ENCODE results near the gene IL1R2. TPM values are rescaled to one million over a fixed set of nuclear protein-coding genes. Genes with fewer than 3 reads are reported as not detected.
"Not testable (repeated sequence)": the region's sequence is repeated elsewhere in the genome, so short reads cannot be mapped to it uniquely, and the experiment has no call there.

Gene IL1R2
- total and polyA plus RNA-seq, 2 of the 13 experiments (the other 11 are each of a cell fraction or from before 2014, with no cell fraction given): 3.6 to 7.3 TPM

GRCh38 chr2:102001767-102002142, 10.0 kb downstream of the IL1R2 start (continued):
- no peak for TF ChIP-seq ZNF557 (CRISPR knock-in tag; IDR thresholded peaks at IDR 0.05)
- TF ChIP-seq MTERF4 (CRISPR knock-in tag; IDR thresholded peaks at IDR 0.05): no peak
- TF ChIP-seq NCOR1 (IDR thresholded peaks at IDR 0.05; ENCODE audit: borderline replicate concordance, low read length): no peak
- no peak for TF ChIP-seq ZNF333 (CRISPR knock-in tag; IDR thresholded peaks at IDR 0.05; ENCODE audit: borderline replicate concordance)

GRCh38 chr2:102002228-102002627, 10.5 kb downstream of the IL1R2 start:
- no peak for TF ChIP-seq SP140L (CRISPR knock-in tag; IDR thresholded peaks at IDR 0.05; ENCODE audit: borderline replicate concordance)
- TF ChIP-seq SKI (IDR thresholded peaks at IDR 0.05; ENCODE audit: partially characterized antibody): peak; percentile 97
- BruUV-seq (replicated peaks): no TSS peak

GRCh38 chr2:102002909-102003308, 11.1 kb downstream of the IL1R2 start:
- intact Hi-C loops (cut with micrococcal nuclease; ENCODE audit: unreplicated experiment): loop anchor here (5.0 kb wide), 1 partner anchor 354 kb away; the partner anchor contains the start of gene IL18R1
- ATAC-seq; in situ Hi-C loops (cut with HindIII; ENCODE audit: extremely low pct_ligation_motif_present, low pct_unique_long_range_greater_than_20kb): not testable (repeated sequence)
- TF ChIP-seq SKI (IDR thresholded peaks at IDR 0.05; ENCODE audit: partially characterized antibody) (peak; percentile 98), ATM (IDR thresholded peaks at IDR 0.05; ENCODE audit: borderline replicate concordance) (peak; percentile 64; the same call in 1 of the 2 replicates), NBN (conservative IDR thresholded peaks at IDR 0.05) (0 out of 2 replicates have a peak, but pooled peaks have one; percentile 10)

More at GRCh38 chr2:102002228-102002627, 10.5 kb downstream of the IL1R2 start:
- H3K9ac ChIP-seq (ENCODE audit: insufficient read depth, low read depth, low read length): no peak overlapping the region
- CTCF ChIA-PET (ENCODE audit: low intra/inter-chr PET ratio, low total read pairs): no interaction called here
- no peaks in the 10 kb centered on the region for H3K79me2 ChIP-seq (ENCODE audit: insufficient read depth, low read length)
- H4K20me1 ChIP-seq (ENCODE audit: insufficient read depth, low read length): no peaks in the 10 kb centered on the region
- ATAC-seq (no peak), DNase-seq (ENCODE audit: low spot score) (no peak), FAIRE-seq (no peak)
- H3K27me3 ChIP-seq (ENCODE audit: control insufficient read depth in 1 of 2, insufficient read depth in 2 of 2, low read length in 2 of 2): no peaks in the 10 kb centered on the region; a peak in 1 of 5 replicates
- H3K9me3 ChIP-seq (ENCODE audit: low read length): no peaks in the 10 kb centered on the region
- 78% methylated on average over 3 of the region's 3 CpGs for WGBS (ENCODE audit: low lambda C conversion rate)
- H2AFZ ChIP-seq (ENCODE audit: low read length): no peak overlapping the region
- POLR2A ChIA-PET: no interaction called here
- no peak overlapping the region for H3K27ac ChIP-seq (ENCODE audit: extremely low read length, insufficient read depth, low read length)
- peaks cover 50% of the 10 kb centered on the region for H3K4me1 ChIP-seq (ENCODE audit: insufficient read depth, low read length)
- H3K36me3 ChIP-seq (replicated peaks in 1 of 2; ENCODE audit: control insufficient read depth in 1 of 2, insufficient read depth in 2 of 2, low read length in 2 of 2): no peaks in the 10 kb centered on the region
- H3K4me2 ChIP-seq (ENCODE audit: low read depth, low read length): no peak overlapping the region
- in situ Hi-C loops (cut with HindIII; ENCODE audit: extremely low pct_ligation_motif_present, low pct_unique_long_range_greater_than_20kb): no loop called here
- intact Hi-C loops (cut with micrococcal nuclease; ENCODE audit: unreplicated experiment): loop anchor here (5.0 kb wide), 1 partner anchor 355 kb away; the partner anchor contains the start of gene IL18R1
- no peak overlapping the region for H3K4me3 ChIP-seq (replicated peaks in 1 of 3; ENCODE audit: insufficient read depth in 1 of 3, low read depth in 2 of 3, low read length in 3 of 3)

More at GRCh38 chr2:102002909-102003308, 11.1 kb downstream of the IL1R2 start:
- WGBS (ENCODE audit: low lambda C conversion rate): 91% methylated on average over 3 of the region's 3 CpGs
- H4K20me1 ChIP-seq (ENCODE audit: insufficient read depth, low read length); H3K27ac ChIP-seq (ENCODE audit: extremely low read length, insufficient read depth, low read length); H3K9me3 ChIP-seq (ENCODE audit: low read length); DNase-seq (ENCODE audit: low spot score); BruUV-seq (replicated peaks); H3K4me2 ChIP-seq (ENCODE audit: low read depth, low read length); H3K36me3 ChIP-seq (replicated peaks in 1 of 2; ENCODE audit: control insufficient read depth in 1 of 2, insufficient read depth in 2 of 2, low read length in 2 of 2); H2AFZ ChIP-seq (ENCODE audit: low read length); H3K79me2 ChIP-seq (ENCODE audit: insufficient read depth, low read length); POLR2A ChIA-PET; H3K27me3 ChIP-seq (ENCODE audit: control insufficient read depth in 1 of 2, insufficient read depth in 2 of 2, low read length in 2 of 2); H3K9ac ChIP-seq (ENCODE audit: insufficient read depth, low read depth, low read length); FAIRE-seq; H3K4me3 ChIP-seq (replicated peaks in 1 of 3; ENCODE audit: insufficient read depth in 1 of 3, low read depth in 2 of 3, low read length in 3 of 3); CTCF ChIA-PET (ENCODE audit: low intra/inter-chr PET ratio, low total read pairs): not testable (repeated sequence)
- peaks cover 47% of the 10 kb centered on the region for H3K4me1 ChIP-seq (ENCODE audit: insufficient read depth, low read length)
